ENCODE results near the gene ZNF428. TPM values are rescaled to one million over a fixed set of nuclear protein-coding genes. Genes with fewer than 3 reads are reported as not detected.

ZNF428 gene
- total and polyA plus RNA-seq, 2 of the 4 experiments (the other 2 are of a cell fraction): 9.9 to 32.3 TPM

DNA sequence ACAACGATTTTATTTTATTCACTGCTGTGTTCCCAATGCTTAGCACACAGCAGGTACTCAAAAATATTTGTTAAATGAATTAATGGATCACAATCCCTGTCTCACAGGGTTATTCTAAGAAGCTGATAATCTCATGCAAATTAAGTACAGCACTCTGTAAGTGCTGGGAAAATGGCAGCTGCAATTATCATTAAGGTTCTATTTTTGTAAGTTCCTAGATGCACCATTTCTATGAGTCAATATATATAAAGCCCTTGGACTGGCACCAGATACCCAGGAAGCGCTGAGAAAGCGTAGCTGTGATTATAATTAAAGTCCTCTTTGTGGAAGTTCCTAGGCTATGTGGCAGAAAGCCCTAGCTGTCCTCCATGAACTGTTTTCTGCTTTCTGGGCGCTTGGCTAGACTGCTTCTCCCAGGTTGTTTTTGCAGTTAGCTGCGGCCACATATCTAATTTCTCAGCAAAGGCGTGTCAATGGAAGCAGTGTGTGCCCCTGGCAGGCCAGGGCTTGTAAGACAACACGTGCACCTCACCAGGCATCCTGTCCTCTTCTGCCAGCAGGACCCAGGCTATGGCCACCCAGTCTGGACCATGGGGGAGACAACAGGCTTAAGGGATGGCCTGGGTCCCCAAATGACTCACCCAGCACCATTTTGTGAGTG, 12.7 kb downstream of the ZNF428 start:
- no peak overlapping the region for H3K56ac ChIP-seq (ENCODE audit: extremely low read depth, insufficient read depth, low read length)
- TF ChIP-seq, protein P1, sequence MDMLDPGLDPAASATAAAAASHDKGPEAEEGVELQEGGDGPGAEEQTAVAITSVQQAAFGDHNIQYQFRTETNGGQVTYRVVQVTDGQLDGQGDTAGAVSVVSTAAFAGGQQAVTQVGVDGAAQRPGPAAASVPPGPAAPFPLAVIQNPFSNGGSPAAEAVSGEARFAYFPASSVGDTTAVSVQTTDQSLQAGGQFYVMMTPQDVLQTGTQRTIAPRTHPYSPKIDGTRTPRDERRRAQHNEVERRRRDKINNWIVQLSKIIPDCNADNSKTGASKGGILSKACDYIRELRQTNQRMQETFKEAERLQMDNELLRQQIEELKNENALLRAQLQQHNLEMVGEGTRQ (IDR thresholded peaks at IDR 0.05; ENCODE audit: low read depth, low read length): no peak
- TF ChIP-seq MAFK (IDR thresholded peaks at IDR 0.05; ENCODE audit: low read depth, low read length) (no peak), CHD1 (IDR thresholded peaks at IDR 0.05; ENCODE audit: low read depth, low read length) (no peak), SMC3 (IDR thresholded peaks at IDR 0.05; ENCODE audit: low read depth, low read length) (no peak), FOS (IDR thresholded peaks at IDR 0.05; ENCODE audit: low read depth, low read length) (no peak), MXI1 (IDR thresholded peaks at IDR 0.05; ENCODE audit: borderline replicate concordance, low read depth, low read length) (no peak), RAD21 (IDR thresholded peaks at IDR 0.05; ENCODE audit: low read length) (no peak)
- no peak overlapping the region for H2AK5ac ChIP-seq (ENCODE audit: low read depth, low read length)
- no peak overlapping the region for H3K27ac ChIP-seq (ENCODE audit: insufficient read depth, low read length)
- H3K9me3 ChIP-seq (ENCODE audit: control insufficient read depth, insufficient read depth, low read length): no peaks in the 10 kb centered on the region
- H3K79me1 ChIP-seq (ENCODE audit: low read depth in 1 of 2, low read length in 2 of 2): peaks cover 18 to 39% of the 10 kb centered on the region in 2 experiments
- H2BK5ac ChIP-seq (ENCODE audit: low read depth, low read length, poor library complexity, severe bottlenecking): no peak overlapping the region
- H3K27me3 ChIP-seq (ENCODE audit: control insufficient read depth, insufficient read depth, low read length): no peaks in the 10 kb centered on the region
- DNase-seq: no peak
- no peak overlapping the region for H3K14ac ChIP-seq (replicated peaks; ENCODE audit: low read depth, low read length)
- ChIA-PET POLR2A (ENCODE audit: unreplicated experiment) (no interaction called here), CTCF (no interaction called here)
- no peak overlapping the region for H2AK9ac ChIP-seq (replicated peaks; ENCODE audit: low read depth, low read length, poor library complexity)
- H3K4me2 ChIP-seq (ENCODE audit: low read depth, low read length): no peak overlapping the region
- H2AFZ ChIP-seq (replicated peaks; ENCODE audit: low read length, poor library complexity): no peak overlapping the region
- WGBS, 2 experiments (ENCODE audit: extremely low coverage in 2 of 2, insufficient read length in 1 of 2): 100% methylated on average over 1 of the region's 7 CpGs; no CpG with 5 or more reads in 1 of the 2 experiments
- BruUV-seq (replicated peaks): no TSS peak
- no peak overlapping the region for H4K5ac ChIP-seq (ENCODE audit: low read depth, low read length)
- peaks cover 9% of the 10 kb centered on the region for H3K9me1 ChIP-seq (ENCODE audit: insufficient read depth, low read length)
- ATAC-seq (ENCODE audit: low read depth): no peak
- no peak overlapping the region for H4K8ac ChIP-seq (ENCODE audit: low read depth in 2 of 2, low read length in 2 of 2)
- intact Hi-C loops (cut with micrococcal nuclease) (no loop called here), dilution Hi-C loops (cut with HindIII; ENCODE audit: low sequenced_read_pairs, unreplicated experiment) (no loop called here), in situ Hi-C loops (cut with MboI; ENCODE audit: low sequenced_read_pairs) (no loop called here)
- no peak overlapping the region for H3K4me3 ChIP-seq (ENCODE audit: insufficient read depth, low read depth, low read length)
- no peak overlapping the region for H4K91ac ChIP-seq (ENCODE audit: insufficient read depth, low read depth, low read length)
- no peaks in the 10 kb centered on the region for H3K4me1 ChIP-seq (ENCODE audit: control insufficient read depth, insufficient read depth, low read length)
- no peak overlapping the region for H2BK15ac ChIP-seq (ENCODE audit: low read depth, low read length)
- H3K18ac ChIP-seq (ENCODE audit: low read depth, low read length): no peak overlapping the region
- H3K36me3 ChIP-seq (ENCODE audit: control insufficient read depth, insufficient read depth, low read length): peaks cover 15% of the 10 kb centered on the region
- no peak overlapping the region for H2BK120ac ChIP-seq (ENCODE audit: low read depth, low read length)
- peaks cover 17% of the 10 kb centered on the region for H4K20me1 ChIP-seq (ENCODE audit: insufficient read depth, low read length)
- no peak overlapping the region for H3K23ac ChIP-seq (ENCODE audit: low read depth, low read length)
- no peak overlapping the region for H2BK20ac ChIP-seq (ENCODE audit: low read depth, low read length)
- H3K9ac ChIP-seq (ENCODE audit: low read depth, low read length): no peak overlapping the region
- H3K4ac ChIP-seq (ENCODE audit: low read depth, low read length): no peak overlapping the region

All from IMR-90 (cell line).